ENCODE data around the gene SERPINA4.
"Not testable (repeated sequence)": the region's sequence is repeated elsewhere in the genome, so short reads cannot be mapped to it uniquely, and the experiment has no call there.

Gene SERPINA4

DNA sequence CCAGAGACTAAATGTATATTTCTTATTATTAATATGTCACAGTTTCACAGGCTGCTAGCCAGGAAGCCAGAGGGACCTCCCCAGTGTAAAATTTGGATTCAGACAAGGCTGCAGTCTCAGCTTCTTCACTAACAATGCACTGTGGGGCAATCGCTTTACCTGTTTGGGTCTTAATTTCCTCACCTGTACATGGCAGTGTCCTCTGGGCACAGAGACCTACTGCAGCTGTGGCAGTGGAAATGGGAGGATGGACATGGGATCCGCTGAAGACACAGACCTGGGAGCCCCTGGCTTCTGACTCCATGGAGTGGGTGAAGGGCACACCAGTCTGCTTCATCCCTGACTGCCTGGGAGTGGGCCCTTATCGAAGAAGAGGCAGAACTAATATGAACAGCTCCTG, 13.1 kb downstream of the SERPINA4 start:
- TF ChIP-seq, protein P1, sequence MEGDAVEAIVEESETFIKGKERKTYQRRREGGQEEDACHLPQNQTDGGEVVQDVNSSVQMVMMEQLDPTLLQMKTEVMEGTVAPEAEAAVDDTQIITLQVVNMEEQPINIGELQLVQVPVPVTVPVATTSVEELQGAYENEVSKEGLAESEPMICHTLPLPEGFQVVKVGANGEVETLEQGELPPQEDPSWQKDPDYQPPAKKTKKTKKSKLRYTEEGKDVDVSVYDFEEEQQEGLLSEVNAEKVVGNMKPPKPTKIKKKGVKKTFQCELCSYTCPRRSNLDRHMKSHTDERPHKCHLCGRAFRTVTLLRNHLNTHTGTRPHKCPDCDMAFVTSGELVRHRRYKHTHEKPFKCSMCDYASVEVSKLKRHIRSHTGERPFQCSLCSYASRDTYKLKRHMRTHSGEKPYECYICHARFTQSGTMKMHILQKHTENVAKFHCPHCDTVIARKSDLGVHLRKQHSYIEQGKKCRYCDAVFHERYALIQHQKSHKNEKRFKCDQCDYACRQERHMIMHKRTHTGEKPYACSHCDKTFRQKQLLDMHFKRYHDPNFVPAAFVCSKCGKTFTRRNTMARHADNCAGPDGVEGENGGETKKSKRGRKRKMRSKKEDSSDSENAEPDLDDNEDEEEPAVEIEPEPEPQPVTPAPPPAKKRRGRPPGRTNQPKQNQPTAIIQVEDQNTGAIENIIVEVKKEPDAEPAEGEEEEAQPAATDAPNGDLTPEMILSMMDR (IDR thresholded peaks at IDR 0.05; ENCODE audit: low read depth, low read length), result no peak
- no peak overlapping the region for H3K4me3 ChIP-seq (ENCODE audit: low read depth, low read length)

DNA sequence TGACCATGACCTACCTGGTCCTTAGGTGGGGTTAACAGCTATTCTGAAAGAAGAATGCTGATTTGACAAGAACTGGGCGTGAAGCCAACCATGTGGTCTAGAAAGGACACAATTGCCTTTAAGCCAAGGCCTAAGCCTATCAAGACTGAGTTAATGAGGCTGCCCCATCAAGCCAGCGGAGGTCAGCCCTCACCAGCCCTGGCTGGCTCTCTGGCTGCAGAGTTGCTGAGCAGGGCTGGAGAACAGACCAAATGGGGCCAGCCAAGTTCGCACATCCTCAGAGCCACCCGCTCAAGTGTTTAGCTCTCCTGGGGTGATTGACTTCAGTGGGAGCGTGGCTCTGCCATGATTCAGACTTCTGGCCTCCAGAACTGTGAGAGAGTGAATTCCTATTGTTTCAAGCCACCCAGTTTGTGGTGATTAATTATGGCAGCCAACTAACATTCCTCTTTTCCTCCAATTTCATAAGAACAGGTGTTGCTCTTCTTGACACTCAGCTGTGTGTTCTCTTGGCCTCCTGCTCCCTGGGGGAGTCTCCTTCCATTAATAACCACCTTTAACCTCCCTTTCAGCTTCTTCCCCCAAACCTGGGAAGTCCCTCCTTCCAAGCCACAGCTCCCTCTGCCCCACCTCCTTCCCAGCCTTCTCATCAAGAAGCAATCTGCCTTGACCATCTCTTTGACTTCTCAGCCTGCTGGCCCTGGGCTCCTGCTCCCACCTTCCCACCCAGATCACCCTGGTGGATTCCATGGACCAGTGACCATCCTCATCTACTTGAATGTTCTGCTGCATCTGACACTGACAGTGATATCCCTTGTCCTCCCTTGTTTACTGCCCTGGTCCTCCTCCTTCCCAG, 14.7 kb downstream of the SERPINA4 start:
- TF ChIP-seq, protein P1 (IDR thresholded peaks at IDR 0.05; ENCODE audit: low read depth, low read length), result no peak
- H3K4me3 ChIP-seq (ENCODE audit: low read depth, low read length), result no peak overlapping the region

DNA sequence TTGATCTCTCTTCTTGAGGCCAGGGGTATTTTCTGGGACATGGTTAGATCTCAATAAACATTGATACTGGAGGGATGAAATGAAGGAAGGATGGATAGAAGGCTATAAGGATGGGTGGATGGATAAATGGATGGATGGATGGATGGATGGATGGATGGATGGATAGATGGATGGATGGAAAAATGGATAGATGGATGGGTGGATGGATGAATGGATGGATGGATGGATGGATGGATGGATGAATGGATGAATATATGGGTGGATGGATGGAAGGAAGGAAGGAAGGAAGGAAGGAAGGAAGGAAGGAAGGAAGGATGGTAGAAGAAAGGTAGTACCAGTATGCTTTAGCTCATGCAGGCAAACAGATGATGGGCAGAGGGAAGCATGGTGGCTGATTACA, 16.2 kb downstream of the SERPINA4 start:
- not testable (repeated sequence) for H3K4me3 ChIP-seq (ENCODE audit: low read depth, low read length)

DNA sequence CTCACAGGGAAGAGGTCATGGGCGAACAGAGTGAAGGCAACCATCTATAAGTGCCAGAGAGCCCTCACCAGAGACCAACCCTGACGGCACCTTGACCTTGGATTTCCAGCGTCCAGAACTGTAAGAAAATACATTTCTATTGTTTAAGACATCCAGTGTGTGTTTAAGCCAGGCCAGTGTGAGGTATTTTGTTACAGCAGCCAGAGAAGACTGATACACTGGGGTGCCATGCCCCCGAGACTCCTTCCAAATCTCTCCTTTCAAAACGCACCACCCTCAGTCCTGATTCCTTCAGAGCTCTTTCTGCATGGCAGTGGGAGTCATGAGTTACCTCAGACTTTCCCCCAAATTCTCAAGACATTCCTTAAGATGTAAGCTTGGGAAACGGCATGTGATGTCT, 17.5 kb downstream of the SERPINA4 start:
- no peak overlapping the region for H3K4me3 ChIP-seq (ENCODE audit: low read depth, low read length)
- TF ChIP-seq, protein P1 (IDR thresholded peaks at IDR 0.05; ENCODE audit: low read depth, low read length), result no peak

DNA sequence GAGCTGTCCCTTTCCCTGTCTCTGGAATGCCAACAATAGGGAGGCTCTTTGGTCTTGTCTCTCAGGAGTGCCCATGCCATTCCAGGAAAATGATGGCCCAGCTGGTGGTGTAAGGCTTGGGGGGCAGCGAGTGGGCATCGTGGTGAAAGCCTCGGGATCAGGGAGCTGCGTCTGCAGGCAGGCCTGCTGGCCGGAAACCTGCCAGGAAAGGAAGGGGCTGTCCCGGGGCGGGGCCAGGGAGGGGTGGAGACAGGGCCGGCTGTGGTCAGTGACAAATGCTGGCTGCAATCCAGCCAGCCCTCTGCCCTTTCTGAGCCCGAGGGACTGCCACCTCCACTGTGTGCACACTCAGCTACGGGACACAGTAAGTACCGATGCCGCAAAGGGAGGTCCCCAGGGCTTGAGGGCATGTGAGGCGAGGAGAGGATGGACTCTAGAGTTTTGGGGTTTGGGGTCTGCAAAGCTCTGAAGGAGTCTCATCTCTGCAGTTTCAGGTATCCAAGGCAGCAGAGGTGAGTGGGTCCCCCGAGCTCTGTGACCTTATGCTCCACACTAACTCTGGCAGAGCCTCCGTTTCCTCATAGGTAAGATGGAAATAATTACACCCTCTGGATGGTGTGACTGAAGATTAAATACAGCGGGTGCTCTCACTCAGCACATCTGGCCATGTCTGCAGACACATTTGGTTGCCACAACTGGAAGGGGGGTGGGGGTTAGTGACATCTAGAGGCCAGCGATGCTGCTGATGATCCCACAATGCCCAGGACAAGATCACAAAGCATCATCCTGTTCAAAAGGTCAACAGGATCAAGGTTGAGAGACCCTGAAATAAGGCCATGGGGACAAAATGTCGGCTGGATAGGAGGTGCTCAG, 20.1 kb downstream of the SERPINA4 start, which contains the start of gene SERPINA5:
SERPINA5 (plus strand) TSS at position 300 of the 873 bp plus-strand sequence. CDS start 5,937 bp downstream, outside the sequence.
- no peak within 1 kb of the TSS for H3K4me3 ChIP-seq (ENCODE audit: low read depth, low read length)
- TF ChIP-seq, protein P1 (IDR thresholded peaks at IDR 0.05; ENCODE audit: low read depth, low read length), result no peak

DNA sequence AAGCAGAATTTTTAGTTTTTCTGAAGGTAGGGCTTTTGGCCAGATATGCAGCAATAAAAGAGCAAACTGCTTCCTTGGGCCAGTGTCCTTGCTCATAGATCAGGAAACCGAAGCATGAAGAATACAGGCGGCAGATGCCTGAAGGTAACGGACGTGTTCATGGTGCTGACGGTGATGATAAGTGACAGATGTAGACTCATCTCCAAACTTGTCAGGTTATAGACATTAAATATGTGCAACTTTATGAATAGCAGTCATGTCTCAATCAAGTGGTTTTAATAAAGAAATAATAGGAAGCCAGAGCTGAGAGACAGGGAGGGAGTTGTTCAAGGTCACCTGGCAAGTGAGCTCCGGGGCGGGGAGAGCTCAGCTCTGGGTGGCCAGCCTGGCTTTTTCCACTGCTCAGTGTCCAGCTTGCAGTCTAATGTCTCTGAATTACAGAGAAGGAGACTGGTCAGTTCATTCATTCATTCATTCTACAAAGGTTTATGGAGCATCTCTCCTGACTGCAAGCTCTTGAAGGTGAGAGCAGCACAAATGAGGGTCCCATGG, 21.0 kb downstream of the SERPINA4 start:
- H3K4me3 ChIP-seq (ENCODE audit: low read depth, low read length), result no peak overlapping the region
- TF ChIP-seq, protein P1 (IDR thresholded peaks at IDR 0.05; ENCODE audit: low read depth, low read length), result no peak

DNA sequence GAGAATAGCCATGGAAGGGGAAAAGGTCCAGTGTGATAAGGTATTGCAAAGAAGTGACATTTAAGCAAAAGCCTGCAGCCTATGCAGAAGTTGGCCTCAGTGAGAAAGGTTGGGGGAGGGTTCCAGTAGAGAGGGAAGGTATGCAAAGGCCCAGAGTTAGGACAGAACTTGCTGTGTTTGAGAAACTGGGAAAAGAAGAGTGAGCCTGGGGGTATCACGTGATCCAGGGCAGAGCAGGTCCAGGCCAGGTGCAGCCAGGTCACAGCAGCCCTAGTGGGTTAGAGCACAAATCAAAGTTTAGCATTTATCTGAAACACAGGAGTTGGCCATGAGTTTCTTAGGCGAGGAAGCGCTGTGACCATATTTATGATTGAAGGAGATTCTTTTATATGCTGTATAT, 21.6 kb downstream of the SERPINA4 start:
- TF ChIP-seq, protein P1 (IDR thresholded peaks at IDR 0.05; ENCODE audit: low read depth, low read length), result no peak
- no peak overlapping the region for H3K4me3 ChIP-seq (ENCODE audit: low read depth, low read length)

All from WI38 (cell line).